Ovary (tissue), 9 donors: ENCODE data around the gene PDE6H. TPM values are rescaled to one million over a fixed set of nuclear protein-coding genes. Genes with fewer than 3 reads are reported as not detected.

Experiments
- DNase-seq, 5 donors: peaks; one replicate each; pipeline ENCODE4 v3.0.0-alpha.2; 2019 to 2020
- H3K27ac ChIP-seq, 2 donors: fragments of 200-600 bp; one replicate each; pipeline versions ENCODE4 v1.5.1 to v1.8.0; 2019 to 2022
- H3K27me3 ChIP-seq: fragments of 200-600 bp; one replicate; pipeline ENCODE4 v1.8.0; 2022
- H3K36me3 ChIP-seq: fragments of 200-600 bp; sonication (generic); one replicate; pipeline ENCODE4 v1.5.1; 2019
- H3K4me1 ChIP-seq: one replicate; pipeline ENCODE4 v1.8.1; 2013; ENCODE audit warnings: mild to moderate bottlenecking, moderate library complexity; ENCODE audit not compliant: insufficient read depth
- H3K4me3 ChIP-seq: fragments of 200-600 bp; sonication (generic); one replicate; pipeline ENCODE4 v1.5.1; 2017
- H3K9me3 ChIP-seq, 2 donors: fragments of 200-600 bp in 1 of 2; sonication (generic) in 1 of 2; one replicate each; pipeline versions ENCODE4 v1.5.1 to v1.8.1; 2013 to 2019; ENCODE audit warnings: mild to moderate bottlenecking in 1 of 2, moderate library complexity in 1 of 2
- EP300 ChIP-seq: sonication (generic); formaldehyde crosslinking; IDR thresholded peaks from one replicate; pipeline ENCODE4 v1.6.1; 2017; ENCODE audit warnings: antibody characterized with exemption
- POLR2A ChIP-seq: fragments of 450-650 bp; IDR thresholded peaks from one replicate; pipeline ENCODE4 v1.6.1; 2017; ENCODE audit warnings: antibody characterized with exemption, mild to moderate bottlenecking, moderate library complexity
- WGBS, 3 donors: extraction: QIAGEN DNeasy Blood & Tissue Kit in 1 of 3; methylation state at CpG; one replicate each; pipeline versions ENCODE4 v1.1.5 to v1.1.7; 2013 to 2017; 5-methylcytosine and 5-hydroxymethylcytosine counted together
- intact Hi-C, 4 donors: fragments of 100-400 bp; cut with DNase I; formaldehyde crosslinking; loops; one replicate each; pipeline versions ENCODE4 v1.11.0 to v1.15.1; 2022 to 2023
- polyA plus RNA-seq, 2 donors: library from polyadenylated mRNA; stranded (reverse); fragments of 200-250 nt in 1 of 2; fragments of 350-450 nt in 1 of 2; fragmentation: Illumina TruSeq in 1 of 2; extraction: RNeasy Lipid Tissue Mini Kit (QIAGEN cat#74804) in 1 of 2; gene quantifications; one replicate each; pipeline ENCODE4 v1.2.3, GENCODE V29; 2013 to 2014
- total RNA-seq, 7 donors: library from RNA; depleted of rRNA in 2 of 7; stranded (reverse); fragments of >200 nt in 2 of 7; fragmentation: NEBNext Ultra II Directional in 3 of 7; extraction: Animal tissue kit (Norgen Biotek cat#: 25700) in 3 of 7; gene quantifications; one replicate each; pipeline versions ENCODE4 v1.1.0 to v1.2.4, GENCODE V29; 2016 to 2023
- TF ChIP-seq, protein P1 (sequence below), 3 donors: fragments of 450-650 bp in 2 of 3; fragments of 200-600 bp in 1 of 3; IDR thresholded peaks; one replicate each; pipeline versions ENCODE4 v1.5.1 to v1.8.0; 2016 to 2022; ENCODE audit warnings: antibody characterized with exemption in 3 of 3, mild to moderate bottlenecking in 1 of 3
- donor health status: DM: no; HTN: no; CAD: no; lungs with moderate emphysema.
- donor health status: DM: no; HTN: no; CAD: no.
- donor health status: Bipolar disorder and iron deficiency.
- donor health status: DM: yes; HTN: yes; CAD: no.
- donor health status: DM: no; HTN: no; CAD: no.
- donor health status: DM: yes; HTN: yes; CAD: no.

Gene PDE6H
- total and polyA plus RNA-seq, 9 donors, result not detected

DNA sequence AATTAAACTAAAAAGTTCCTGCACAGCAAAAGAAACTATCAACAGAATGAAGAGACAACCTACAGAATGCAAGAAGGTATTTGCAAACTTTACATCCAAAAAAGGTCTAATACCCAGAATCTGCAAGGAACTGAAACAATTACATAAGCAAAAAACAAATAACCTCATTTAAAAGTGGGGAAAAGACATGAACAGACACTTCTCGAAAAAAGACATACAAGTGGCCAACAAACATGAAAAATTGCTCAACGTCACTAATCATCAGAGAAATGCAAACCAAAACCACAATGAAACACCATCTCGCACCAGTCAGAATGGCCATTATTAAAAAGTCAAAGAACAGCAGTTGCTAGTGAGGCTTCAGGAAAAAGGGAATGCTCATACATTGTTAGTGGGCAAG is 15.2 kb downstream of the PDE6H start:
- H3K27me3 ChIP-seq, result no peaks in the 10 kb centered on the region
- intact Hi-C loops, result loop anchor here in 1 of 4 donors (10.0 kb wide), 1 partner anchor 53 kb away; the partner anchor contains the start of gene ERP27

DNA sequence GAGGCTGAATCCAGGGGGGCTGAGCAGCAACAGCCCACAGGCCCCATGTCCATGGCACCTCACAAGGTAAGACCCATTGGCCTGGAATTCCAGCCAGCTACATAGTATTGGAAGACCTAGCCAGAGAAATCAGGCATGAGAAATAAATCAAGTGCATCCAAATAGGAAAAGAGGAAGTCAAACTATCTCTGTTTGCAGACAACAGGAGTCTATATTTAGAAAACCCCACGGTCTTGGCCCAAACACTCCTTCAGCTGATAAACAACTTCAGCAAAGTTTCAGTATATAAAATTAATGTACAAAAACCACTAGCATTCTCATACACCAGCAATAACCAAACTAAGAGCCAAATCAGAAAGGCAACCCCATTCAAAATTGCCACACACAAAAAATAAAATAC is 16.9 kb downstream of the PDE6H start:
- no peaks in the 10 kb centered on the region for H3K9me3 ChIP-seq
- no peaks in the 10 kb centered on the region for H3K4me1 ChIP-seq
- 19 to 34% (median 24%) methylated on average over 1 of the region's 1 CpG for WGBS, 3 donors
- H3K36me3 ChIP-seq, result no peaks in the 10 kb centered on the region
- intact Hi-C loops, result loop anchor here in 2 of 4 donors (5.0 to 10.0 kb wide), 2 partner anchors 55 to 147 kb away; partner anchors contain the start of genes ART4 (in 1 of the 2) and ERP27 (in 1 of the 2)
- no peaks in the 10 kb centered on the region for H3K27me3 ChIP-seq
- TF ChIP-seq, protein P1, sequence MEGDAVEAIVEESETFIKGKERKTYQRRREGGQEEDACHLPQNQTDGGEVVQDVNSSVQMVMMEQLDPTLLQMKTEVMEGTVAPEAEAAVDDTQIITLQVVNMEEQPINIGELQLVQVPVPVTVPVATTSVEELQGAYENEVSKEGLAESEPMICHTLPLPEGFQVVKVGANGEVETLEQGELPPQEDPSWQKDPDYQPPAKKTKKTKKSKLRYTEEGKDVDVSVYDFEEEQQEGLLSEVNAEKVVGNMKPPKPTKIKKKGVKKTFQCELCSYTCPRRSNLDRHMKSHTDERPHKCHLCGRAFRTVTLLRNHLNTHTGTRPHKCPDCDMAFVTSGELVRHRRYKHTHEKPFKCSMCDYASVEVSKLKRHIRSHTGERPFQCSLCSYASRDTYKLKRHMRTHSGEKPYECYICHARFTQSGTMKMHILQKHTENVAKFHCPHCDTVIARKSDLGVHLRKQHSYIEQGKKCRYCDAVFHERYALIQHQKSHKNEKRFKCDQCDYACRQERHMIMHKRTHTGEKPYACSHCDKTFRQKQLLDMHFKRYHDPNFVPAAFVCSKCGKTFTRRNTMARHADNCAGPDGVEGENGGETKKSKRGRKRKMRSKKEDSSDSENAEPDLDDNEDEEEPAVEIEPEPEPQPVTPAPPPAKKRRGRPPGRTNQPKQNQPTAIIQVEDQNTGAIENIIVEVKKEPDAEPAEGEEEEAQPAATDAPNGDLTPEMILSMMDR (IDR thresholded peaks at IDR 0.05), result no peak
- no peak for TF ChIP-seq EP300
- TF ChIP-seq POLR2A, result no peak
- H3K27ac ChIP-seq, result no peak overlapping the region
- DNase-seq, result no peak
- H3K4me3 ChIP-seq, result no peak overlapping the region

More for the DNA sequence above, 15.2 kb downstream of the PDE6H start:
- Histone ChIP-seq H3K27ac (no peak overlapping the region), H3K36me3 (no peaks in the 10 kb centered on the region), H3K9me3 (no peaks in the 10 kb centered on the region), H3K4me1 (no peaks in the 10 kb centered on the region), H3K4me3 (no peak overlapping the region)
- DNase-seq, result no peak
- no peak for TF ChIP-seq POLR2A
- TF ChIP-seq, protein P1 (IDR thresholded peaks at IDR 0.05), result no peak
- TF ChIP-seq EP300, result no peak
- 91 to 92% (median 91%) methylated on average over 3 of the region's 3 CpGs for WGBS, 3 donors

GRCh38 chr12:14991069-14991468 is 18.2 kb downstream of the PDE6H start:
- intact Hi-C loops, result loop anchor here in 1 of 4 donors (5.0 kb wide), 1 partner anchor 149 kb away; the partner anchor contains the start of gene ART4
- H3K4me1 ChIP-seq, result no peaks in the 10 kb centered on the region
- H3K36me3 ChIP-seq, result no peaks in the 10 kb centered on the region
- no peaks in the 10 kb centered on the region for H3K27me3 ChIP-seq
- H3K4me3 ChIP-seq, result no peak overlapping the region
- H3K9me3 ChIP-seq, result no peaks in the 10 kb centered on the region
- no peak for DNase-seq
- TF ChIP-seq, protein P1 (IDR thresholded peaks at IDR 0.05), result no peak
- TF ChIP-seq POLR2A (no peak), EP300 (no peak)
- H3K27ac ChIP-seq, result no peak overlapping the region

GRCh38 chr12:14992673-14993072 is 19.8 kb downstream of the PDE6H start:
- no peaks in the 10 kb centered on the region for H3K27me3 ChIP-seq
- DNase-seq, result no peak
- intact Hi-C loops, result loop anchor here in 1 of 4 donors (5.0 kb wide), 1 partner anchor 150 kb away; the partner anchor contains the start of gene ART4
- WGBS, 3 donors, result 91 to 97% (median 93%) methylated on average over 3 of the region's 3 CpGs
- TF ChIP-seq POLR2A, result no peak
- TF ChIP-seq, protein P1 (IDR thresholded peaks at IDR 0.05), result no peak
- no peak for TF ChIP-seq EP300
- H3K27ac ChIP-seq, result no peak overlapping the region
- no peaks in the 10 kb centered on the region for H3K9me3 ChIP-seq
- no peaks in the 10 kb centered on the region for H3K4me1 ChIP-seq
- H3K36me3 ChIP-seq, result no peaks in the 10 kb centered on the region
- no peak overlapping the region for H3K4me3 ChIP-seq
